GM12873 (cell line): Measurements from ENCODE around the gene NOP14.

Experiments used
- CTCF ChIP-seq: IDR thresholded peaks from 2 replicates; pipeline ENCODE4 v1.5.1; 2012; ENCODE audit warnings: low read depth, mild to moderate bottlenecking, moderate library complexity, low read length, control low read depth; ENCODE audit not compliant: insufficient read depth; ENCODE audit errors: missing control alignments

NOP14 gene

GRCh38 chr4:2958446-2958845, 4.8 kb downstream of the NOP14 start:
- no peak for TF ChIP-seq CTCF

- TF ChIP-seq CTCF, result peak; percentile 25
These were observed 7.8 kb downstream of the NOP14 start for GRCh38 chr4:2955186-2956044.

GRCh38 chr4:2954358-2955185, 8.6 kb downstream of the NOP14 start:
- peak; percentile 48 for TF ChIP-seq CTCF

- TF ChIP-seq CTCF, result no peak
These were observed 9.7 kb downstream of the NOP14 start for GRCh38 chr4:2953496-2953895.

- no peak for TF ChIP-seq CTCF
These were observed 12.8 kb downstream of the NOP14 start for GRCh38 chr4:2950221-2950989.

GRCh38 chr4:2949782-2950125, 13.5 kb downstream of the NOP14 start:
- no peak for TF ChIP-seq CTCF
